ENCODE results near the gene LRRC27. TPM values are rescaled to one million over a fixed set of nuclear protein-coding genes. Genes with fewer than 3 reads are reported as not detected.
"Not testable (repeated sequence)": the region's sequence is repeated elsewhere in the genome, so short reads cannot be mapped to it uniquely, and the experiment has no call there.

LRRC27 gene
- total and polyA plus RNA-seq, 5 donors from 2014 or later = 0.67 to 3.3 (median 2.5) TPM

DNA sequence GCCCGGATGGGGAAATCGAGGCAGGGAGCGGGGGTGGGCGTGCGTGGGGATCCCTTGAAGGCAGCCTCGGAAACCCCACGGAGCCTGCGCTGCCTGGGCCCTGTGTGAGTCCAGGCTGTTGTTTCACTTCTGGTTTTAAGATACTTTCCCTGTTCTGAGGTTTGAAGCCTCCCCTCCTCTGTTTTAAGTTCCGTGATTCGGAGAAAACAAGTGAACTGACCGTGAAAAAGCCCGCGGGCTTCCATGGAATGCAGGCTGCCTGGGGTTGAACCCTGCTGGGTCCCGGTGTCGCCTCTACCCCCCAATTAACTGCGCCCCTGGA lies 401 bp downstream of the LRRC27 start:
- Mint-ChIP-seq H3K27me3 (no peaks in the 10 kb centered on the region), H3K36me3 (no peaks in the 10 kb centered on the region), H3K27ac (peak overlapping the region in 2 of 3 donors; percentile 89 to 93), H3K9me3 (peaks cover 0 to 1% (median 0%) of the 10 kb centered on the region in 7 donors), H3K4me1 (peaks cover 20 to 64% (median 45%) of the 10 kb centered on the region in 4 donors), H3K4me3 (peak overlapping the region; percentile 90 to 98 (median 94))
- Histone ChIP-seq H3K9me3 (ENCODE audit: control insufficient read depth in 2 of 2, low read length in 2 of 2) (no peaks in the 10 kb centered on the region), H3K27ac (ENCODE audit: insufficient read depth, low read length, poor library complexity, severe bottlenecking) (peak overlapping the region; percentile 80), H3K4me1 (ENCODE audit: control insufficient read depth, insufficient read depth, low read length, poor library complexity, severe bottlenecking) (peaks cover 47% of the 10 kb centered on the region), H3K36me3 (ENCODE audit: control insufficient read depth, insufficient read depth, low read length) (no peaks in the 10 kb centered on the region), H3K4me3 (ENCODE audit: low read depth, low read length) (peak overlapping the region; percentile 53), H3K27me3 (ENCODE audit: control insufficient read depth, insufficient read depth, low read length) (no peaks in the 10 kb centered on the region)
- no peak for DNase-seq
- ATAC-seq (ENCODE audit: low read depth in 2 of 2) = peak; percentile 9 to 25

DNA sequence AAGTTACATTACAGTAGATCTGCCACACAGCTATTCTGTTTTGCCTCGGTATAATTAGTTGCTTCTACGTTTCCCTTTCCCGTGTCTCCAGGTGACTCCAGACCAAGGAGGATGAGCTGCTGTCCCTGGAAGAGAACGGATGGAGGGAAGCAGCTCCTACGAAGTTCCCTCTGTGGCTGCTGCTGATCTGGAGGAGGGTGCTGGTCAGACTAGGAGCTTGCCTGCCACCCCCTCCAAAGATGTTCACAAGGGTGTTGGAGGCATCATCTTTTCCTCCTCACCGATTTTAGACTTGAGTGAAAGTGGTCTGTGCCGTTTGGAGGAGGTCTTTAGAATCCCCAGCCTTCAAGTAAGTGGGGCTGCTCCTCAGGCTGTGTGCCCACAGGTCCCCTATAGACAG lies 1.4 kb downstream of the LRRC27 start:
- Mint-ChIP-seq H3K27me3 (no peaks in the 10 kb centered on the region), H3K36me3 (no peaks in the 10 kb centered on the region), H3K27ac (peak overlapping the region in 2 of 3 donors; percentile 62 to 89), H3K4me1 (peaks cover 20 to 58% (median 43%) of the 10 kb centered on the region in 4 donors), H3K9me3 (peaks cover 0 to 1% (median 0%) of the 10 kb centered on the region in 7 donors), H3K4me3 (peak overlapping the region; percentile 55 to 98 (median 70))
- DNase-seq = no peak
- peaks cover 49% of the 10 kb centered on the region for H3K4me1 ChIP-seq (ENCODE audit: control insufficient read depth, insufficient read depth, low read length, poor library complexity, severe bottlenecking)
- no peak overlapping the region for H3K4me3 ChIP-seq (ENCODE audit: low read depth, low read length)
- ATAC-seq (ENCODE audit: low read depth in 2 of 2) = no peak
- no peaks in the 10 kb centered on the region for H3K27me3 ChIP-seq (ENCODE audit: control insufficient read depth, insufficient read depth, low read length)
- H3K9me3 ChIP-seq (ENCODE audit: control insufficient read depth in 2 of 2, low read length in 2 of 2) = no peaks in the 10 kb centered on the region
- no peak overlapping the region for H3K27ac ChIP-seq (ENCODE audit: insufficient read depth, low read length, poor library complexity, severe bottlenecking)
- H3K36me3 ChIP-seq (ENCODE audit: control insufficient read depth, insufficient read depth, low read length) = no peaks in the 10 kb centered on the region

DNA sequence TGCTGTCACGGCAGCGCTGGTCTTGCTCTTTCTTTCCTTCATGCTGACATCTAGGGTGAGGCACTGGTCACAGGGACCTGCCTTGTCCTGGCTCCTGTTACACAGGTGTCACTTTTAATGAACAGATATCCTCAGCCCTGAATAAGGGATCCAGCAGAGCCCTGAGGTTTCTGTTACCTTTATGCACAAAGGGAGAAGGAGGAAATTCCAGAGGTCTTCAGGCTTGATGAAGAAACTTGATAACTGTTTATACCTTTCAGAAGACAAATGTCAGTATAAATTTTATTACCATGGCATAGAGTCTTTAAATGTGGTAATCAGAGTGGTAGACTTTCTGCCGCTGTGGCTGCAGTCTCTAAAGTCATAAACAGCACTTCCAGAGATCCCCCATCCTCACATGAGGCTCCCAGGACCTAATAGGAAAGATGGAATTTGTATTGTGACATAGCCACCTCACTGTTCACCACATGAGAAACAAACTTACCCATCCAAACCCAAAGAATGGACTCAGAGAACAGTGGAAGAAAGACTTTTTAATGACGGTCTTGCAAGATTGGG lies 2.7 kb downstream of the LRRC27 start:
- no peak overlapping the region for H3K27ac ChIP-seq (ENCODE audit: insufficient read depth, low read length, poor library complexity, severe bottlenecking)
- ATAC-seq (ENCODE audit: low read depth in 2 of 2) = no peak
- Mint-ChIP-seq H3K9me3 (peaks cover 0 to 1% (median 0%) of the 10 kb centered on the region in 7 donors), H3K4me3 (peak overlapping the region in 2 of 4 donors; percentile 43 to 98), H3K27ac (peak overlapping the region in 1 of 3 donors; percentile 65), H3K4me1 (peaks cover 10 to 45% (median 32%) of the 10 kb centered on the region in 4 donors), H3K36me3 (no peaks in the 10 kb centered on the region), H3K27me3 (no peaks in the 10 kb centered on the region)
- no peaks in the 10 kb centered on the region for H3K27me3 ChIP-seq (ENCODE audit: control insufficient read depth, insufficient read depth, low read length)
- DNase-seq = no peak
- no peak overlapping the region for H3K4me3 ChIP-seq (ENCODE audit: low read depth, low read length)
- peaks cover 38% of the 10 kb centered on the region for H3K4me1 ChIP-seq (ENCODE audit: control insufficient read depth, insufficient read depth, low read length, poor library complexity, severe bottlenecking)
- no peaks in the 10 kb centered on the region for H3K9me3 ChIP-seq (ENCODE audit: control insufficient read depth in 2 of 2, low read length in 2 of 2)
- no peaks in the 10 kb centered on the region for H3K36me3 ChIP-seq (ENCODE audit: control insufficient read depth, insufficient read depth, low read length)

DNA sequence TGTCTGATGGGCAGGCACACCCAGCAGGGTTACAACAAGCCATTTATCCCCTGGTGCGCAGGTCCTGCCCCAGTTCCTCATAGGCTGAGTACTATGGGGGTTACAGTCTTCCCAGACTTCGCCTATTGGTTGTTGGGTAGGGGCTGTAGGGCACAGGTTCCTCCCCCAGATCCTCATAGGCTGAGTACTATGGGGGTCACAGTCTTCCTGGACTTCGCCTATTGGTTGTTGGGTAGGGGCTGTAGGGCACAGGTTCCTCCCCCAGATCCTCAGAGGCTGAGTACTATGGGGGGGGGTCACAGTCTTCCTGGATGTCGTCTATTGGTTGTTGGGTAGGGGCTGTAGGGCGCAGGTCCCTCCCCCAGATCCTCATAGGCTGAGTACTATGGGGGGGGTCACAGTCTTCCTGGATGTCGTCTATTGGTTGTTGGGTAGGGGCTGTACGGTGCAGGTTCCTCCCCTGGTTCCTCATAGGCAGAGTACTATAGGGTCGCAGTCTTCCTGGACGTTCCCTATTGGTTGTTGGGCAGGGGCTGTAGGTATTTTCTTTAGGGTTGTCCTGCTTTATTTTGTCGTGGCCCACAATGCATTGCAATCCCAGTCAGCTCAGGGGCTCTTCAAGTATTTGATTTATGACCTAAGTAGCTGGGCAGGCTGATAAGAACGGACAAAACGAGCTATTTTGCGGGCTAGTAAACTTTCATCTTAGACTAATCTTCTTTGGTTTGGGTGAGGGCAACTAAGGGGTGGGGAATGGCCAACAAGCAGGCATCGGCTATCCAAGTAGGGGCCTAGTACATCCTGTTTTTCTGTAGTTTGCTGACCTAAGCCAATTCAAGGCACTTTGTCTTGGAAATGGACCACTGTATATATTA lies 3.4 kb downstream of the LRRC27 start:
- Histone ChIP-seq H3K9me3 (ENCODE audit: control insufficient read depth in 2 of 2, low read length in 2 of 2) (no peaks in the 10 kb centered on the region), H3K27me3 (ENCODE audit: control insufficient read depth, insufficient read depth, low read length) (no peaks in the 10 kb centered on the region), H3K4me3 (ENCODE audit: low read depth, low read length) (no peak overlapping the region), H3K36me3 (ENCODE audit: control insufficient read depth, insufficient read depth, low read length) (no peaks in the 10 kb centered on the region), H3K4me1 (ENCODE audit: control insufficient read depth, insufficient read depth, low read length, poor library complexity, severe bottlenecking) (peaks cover 31% of the 10 kb centered on the region), H3K27ac (ENCODE audit: insufficient read depth, low read length, poor library complexity, severe bottlenecking) (no peak overlapping the region)
- no peaks in the 10 kb centered on the region for H3K27me3 Mint-ChIP-seq
- H3K4me3 Mint-ChIP-seq = peak overlapping the region; percentile 31 to 62 (median 45)
- H3K4me1 Mint-ChIP-seq = peaks cover 4 to 38% (median 26%) of the 10 kb centered on the region in 4 donors
- DNase-seq (no peak), ATAC-seq (ENCODE audit: low read depth in 2 of 2) (no peak)
- H3K36me3 Mint-ChIP-seq = no peaks in the 10 kb centered on the region
- peaks cover 0 to 1% (median 0%) of the 10 kb centered on the region in 7 donors for H3K9me3 Mint-ChIP-seq
- H3K27ac Mint-ChIP-seq = peak overlapping the region; percentile 65 to 86 (median 73)

DNA sequence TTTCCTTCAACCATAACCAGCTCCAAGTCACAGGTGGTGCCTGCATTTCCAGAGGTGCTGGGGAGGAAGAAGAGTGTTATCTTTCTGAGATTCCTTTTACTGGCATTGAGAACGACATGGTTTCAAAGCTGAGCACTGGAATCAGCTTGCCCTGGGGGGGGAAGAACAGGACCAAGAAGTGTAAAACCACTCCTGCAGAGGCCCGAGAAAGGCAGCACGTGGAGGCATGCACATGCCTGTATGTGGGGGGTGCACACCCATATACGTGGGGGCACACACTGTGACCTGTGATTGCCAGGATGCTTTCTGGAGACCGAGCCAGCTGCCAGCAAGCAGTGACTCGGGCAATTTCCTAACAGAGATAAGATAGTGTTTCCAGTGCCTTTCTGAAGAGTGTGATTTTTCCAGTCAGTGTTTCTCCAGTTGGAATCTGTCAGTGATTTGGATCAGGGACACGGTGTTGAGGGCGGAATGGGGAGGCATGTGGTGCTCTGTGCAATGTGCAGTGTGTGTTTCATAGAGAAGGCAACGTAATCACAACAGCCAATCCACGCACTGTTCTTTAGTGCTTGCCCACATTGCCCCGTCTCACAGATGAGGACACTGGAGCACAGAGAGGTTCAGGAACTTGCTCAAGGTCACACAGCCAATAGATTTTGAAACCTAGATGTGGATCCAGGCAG lies 4.2 kb downstream of the LRRC27 start:
- H3K27ac ChIP-seq (ENCODE audit: insufficient read depth, low read length, poor library complexity, severe bottlenecking) = no peak overlapping the region
- Mint-ChIP-seq H3K4me1 (peaks cover 4 to 37% (median 25%) of the 10 kb centered on the region in 4 donors), H3K27me3 (no peaks in the 10 kb centered on the region), H3K4me3 (peak overlapping the region; percentile 69 to 96 (median 88)), H3K36me3 (no peaks in the 10 kb centered on the region), H3K9me3 (peaks cover 0 to 1% (median 0%) of the 10 kb centered on the region in 7 donors), H3K27ac (peak overlapping the region in 2 of 3 donors; percentile 65 to 85)
- peak overlapping the region; percentile 80 for H3K4me3 ChIP-seq (ENCODE audit: low read depth, low read length)
- peaks cover 23% of the 10 kb centered on the region for H3K4me1 ChIP-seq (ENCODE audit: control insufficient read depth, insufficient read depth, low read length, poor library complexity, severe bottlenecking)
- H3K27me3 ChIP-seq (ENCODE audit: control insufficient read depth, insufficient read depth, low read length) = no peaks in the 10 kb centered on the region
- no peak for DNase-seq
- ATAC-seq (ENCODE audit: low read depth in 2 of 2) = no peak
- no peaks in the 10 kb centered on the region for H3K36me3 ChIP-seq (ENCODE audit: control insufficient read depth, insufficient read depth, low read length)
- no peaks in the 10 kb centered on the region for H3K9me3 ChIP-seq (ENCODE audit: control insufficient read depth in 2 of 2, low read length in 2 of 2)

DNA sequence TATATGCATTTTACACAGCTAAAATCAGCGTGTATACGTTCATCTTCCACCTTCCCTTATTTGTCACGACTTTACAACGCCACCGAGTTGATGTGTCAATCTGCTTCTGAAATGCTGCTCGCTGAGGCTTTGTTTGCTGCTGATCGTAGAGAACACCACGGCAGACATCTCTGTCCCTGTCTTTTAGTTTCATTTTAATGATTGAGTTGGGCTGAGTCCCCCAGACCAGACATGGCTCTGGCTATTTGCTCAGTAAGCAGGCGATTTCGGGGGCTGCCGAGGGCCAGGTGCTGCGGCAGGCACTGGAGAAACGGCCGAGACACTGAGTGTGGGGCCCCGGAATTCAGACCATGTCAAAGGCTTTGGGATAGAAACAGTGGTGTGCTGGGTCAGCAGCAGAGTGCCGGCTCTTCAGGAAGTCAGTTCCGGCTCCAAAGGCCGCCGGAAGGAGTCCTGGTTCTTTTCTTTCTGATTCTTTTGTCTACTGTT lies 5.0 kb downstream of the LRRC27 start:
- no peaks in the 10 kb centered on the region for H3K27me3 ChIP-seq (ENCODE audit: control insufficient read depth, insufficient read depth, low read length)
- H3K4me1 ChIP-seq (ENCODE audit: control insufficient read depth, insufficient read depth, low read length, poor library complexity, severe bottlenecking) = peaks cover 20% of the 10 kb centered on the region
- H3K27me3 Mint-ChIP-seq = no peaks in the 10 kb centered on the region
- no peaks in the 10 kb centered on the region for H3K9me3 ChIP-seq (ENCODE audit: control insufficient read depth in 2 of 2, low read length in 2 of 2)
- H3K4me1 Mint-ChIP-seq = peaks cover 4 to 32% (median 22%) of the 10 kb centered on the region in 4 donors
- H3K27ac Mint-ChIP-seq = peak overlapping the region; percentile 83 to 87 (median 85)
- H3K9me3 Mint-ChIP-seq = peaks cover 0 to under 1% (median 0%) of the 10 kb centered on the region in 7 donors
- H3K4me3 Mint-ChIP-seq = peak overlapping the region; percentile 69 to 96 (median 88)
- H3K36me3 Mint-ChIP-seq = peaks cover 5% of the 10 kb centered on the region
- ATAC-seq (ENCODE audit: low read depth in 2 of 2) (no peak), DNase-seq (peak in 2 of 3 donors; percentile 22 to 49)
- peak overlapping the region; percentile 29 for H3K27ac ChIP-seq (ENCODE audit: insufficient read depth, low read length, poor library complexity, severe bottlenecking)
- peak overlapping the region; percentile 80 for H3K4me3 ChIP-seq (ENCODE audit: low read depth, low read length)
- H3K36me3 ChIP-seq (ENCODE audit: control insufficient read depth, insufficient read depth, low read length) = no peaks in the 10 kb centered on the region

DNA sequence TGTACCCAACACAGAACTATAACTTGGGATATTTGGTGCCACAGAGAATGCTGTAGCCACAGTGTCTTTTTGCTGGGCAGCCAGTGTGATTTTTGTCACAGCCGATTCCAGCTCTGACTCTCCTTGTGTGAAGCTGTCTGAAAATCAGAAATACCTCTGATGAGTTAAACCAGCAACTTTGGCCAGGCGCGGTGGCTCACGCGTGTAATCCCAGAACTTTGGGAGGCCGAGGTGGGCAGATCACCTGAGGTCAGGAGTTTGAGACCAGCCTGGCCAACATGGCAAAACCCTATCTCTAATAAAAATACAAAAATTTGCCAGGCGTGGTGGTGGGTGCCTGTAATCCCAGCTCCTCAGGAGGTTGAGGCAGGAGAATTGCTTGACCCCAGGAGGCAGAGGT lies 5.9 kb downstream of the LRRC27 start:
- H3K4me3 ChIP-seq (ENCODE audit: low read depth, low read length) = not testable (repeated sequence)

More for the DNA sequence above, 5.9 kb downstream of the LRRC27 start:
- not testable (repeated sequence) for H3K36me3 ChIP-seq (ENCODE audit: control insufficient read depth, insufficient read depth, low read length); DNase-seq; H3K9me3 ChIP-seq (ENCODE audit: control insufficient read depth in 2 of 2, low read length in 2 of 2); H3K9me3 Mint-ChIP-seq; H3K27ac Mint-ChIP-seq; H3K27me3 Mint-ChIP-seq; ATAC-seq (ENCODE audit: low read depth in 2 of 2); H3K27ac ChIP-seq (ENCODE audit: insufficient read depth, low read length, poor library complexity, severe bottlenecking); H3K27me3 ChIP-seq (ENCODE audit: control insufficient read depth, insufficient read depth, low read length)
- peaks cover 13% of the 10 kb centered on the region for H3K4me1 ChIP-seq (ENCODE audit: control insufficient read depth, insufficient read depth, low read length, poor library complexity, severe bottlenecking)
- H3K36me3 Mint-ChIP-seq = peaks cover 12% of the 10 kb centered on the region
- peaks cover 4 to 27% (median 18%) of the 10 kb centered on the region in 4 donors for H3K4me1 Mint-ChIP-seq
- H3K4me3 Mint-ChIP-seq = peak overlapping the region; percentile 69 to 96 (median 88)
